Mesothelial cell of epicardium (in vitro differentiated cells): ENCODE results near the gene PSD. TPM values are rescaled to one million over a fixed set of nuclear protein-coding genes. Genes with fewer than 3 reads are reported as not detected.

ENCODE experiments used
- DNase-seq, 2 experiments: peaks; one replicate each; pipeline ENCODE4 v3.0.0; 2021; ENCODE audit warnings: low spot score in 2 of 2; ENCODE audit not compliant: unreplicated experiment in 2 of 2
- H3K27ac Mint-ChIP-seq: 2 replicates; pipeline ENCODE4 v1.8.0; 2021; ENCODE audit warnings: mixed read lengths
- H3K27me3 Mint-ChIP-seq: 2 replicates; pipeline ENCODE4 v1.8.0; 2021; ENCODE audit warnings: low read depth, mixed read lengths
- H3K36me3 Mint-ChIP-seq: 2 replicates; pipeline ENCODE4 v1.8.0; 2021; ENCODE audit warnings: mixed read lengths
- H3K4me1 Mint-ChIP-seq: 2 replicates; pipeline ENCODE4 v1.8.0; 2021; ENCODE audit warnings: mixed read lengths
- H3K4me3 Mint-ChIP-seq: 2 replicates; pipeline ENCODE4 v1.8.0; 2021; ENCODE audit warnings: mild to moderate bottlenecking, moderate library complexity, mixed read lengths
- H3K9me3 Mint-ChIP-seq: 2 replicates; pipeline ENCODE4 v1.8.0; 2021; ENCODE audit warnings: mixed read lengths
- CTCF ChIP-seq: fragments of 200-600 bp; sonication (generic); IDR thresholded peaks from one replicate; pipeline ENCODE4 v1.5.0; 2021; ENCODE audit warnings: antibody characterized with exemption; ENCODE audit not compliant: unreplicated experiment
- total RNA-seq: library from RNA; stranded (reverse); gene quantifications from 3 replicates; pipeline ENCODE4 v1.2.1, GENCODE V29; 2021

Gene PSD
- total RNA-seq = 12.4 to 14.3 TPM (median 13.4 TPM) in 3 replicates

- Mint-ChIP-seq H3K4me1 (peaks cover 31% of the 10 kb centered on the region), H3K27ac (peak within 1 kb of the TSS; percentile 50), H3K27me3 (peaks cover 55% of the 10 kb centered on the region), H3K4me3 (peak within 1 kb of the TSS; percentile 93), H3K36me3 (no peaks in the 10 kb centered on the region), H3K9me3 (no peaks in the 10 kb centered on the region)
- no peak for DNase-seq
- TF ChIP-seq CTCF = no peak
Measured at GRCh38 chr10:102418622-102419268, at the start of gene PSD. PSD (minus strand) TSS chr10:102418785; CDS start chr10:102417038, 1,747 bp downstream.

- Mint-ChIP-seq H3K9me3 (no peaks in the 10 kb centered on the region), H3K27ac (no peak overlapping the region), H3K4me1 (peaks cover 8% of the 10 kb centered on the region), H3K4me3 (no peak overlapping the region), H3K27me3 (peaks cover 3% of the 10 kb centered on the region), H3K36me3 (no peaks in the 10 kb centered on the region)
- TF ChIP-seq CTCF = no peak
- DNase-seq = no peak
Measured at GRCh38 chr10:102467971-102468438, 49.4 kb upstream of the PSD start.

- TF ChIP-seq CTCF = no peak
- Mint-ChIP-seq H3K36me3 (no peaks in the 10 kb centered on the region), H3K27ac (no peak overlapping the region), H3K4me1 (peaks cover 14% of the 10 kb centered on the region), H3K9me3 (no peaks in the 10 kb centered on the region), H3K4me3 (no peak overlapping the region), H3K27me3 (peaks cover 9% of the 10 kb centered on the region)
- DNase-seq = no peak
Measured at GRCh38 chr10:102467318-102467717, 48.7 kb upstream of the PSD start.

GRCh38 chr10:102465466-102465865 lies 46.9 kb upstream of the PSD start:
- H3K27me3 Mint-ChIP-seq = peaks cover 20% of the 10 kb centered on the region
- DNase-seq = no peak
- H3K36me3 Mint-ChIP-seq = no peaks in the 10 kb centered on the region
- H3K4me3 Mint-ChIP-seq = no peak overlapping the region
- no peak for TF ChIP-seq CTCF
- no peak overlapping the region for H3K27ac Mint-ChIP-seq
- peaks cover 32% of the 10 kb centered on the region for H3K4me1 Mint-ChIP-seq
- H3K9me3 Mint-ChIP-seq = no peaks in the 10 kb centered on the region

- H3K27me3 Mint-ChIP-seq = peaks cover 20% of the 10 kb centered on the region
- no peaks in the 10 kb centered on the region for H3K9me3 Mint-ChIP-seq
- TF ChIP-seq CTCF = no peak
- no peak for DNase-seq
- H3K27ac Mint-ChIP-seq = no peak overlapping the region
- no peak overlapping the region for H3K4me3 Mint-ChIP-seq
- H3K4me1 Mint-ChIP-seq = peaks cover 32% of the 10 kb centered on the region
- no peaks in the 10 kb centered on the region for H3K36me3 Mint-ChIP-seq
Measured at GRCh38 chr10:102463983-102464382, 45.4 kb upstream of the PSD start.
